HAP-1 (cell line): ENCODE measurements around the gene GALM.
"Not testable (repeated sequence)": the region's sequence is repeated elsewhere in the genome, so short reads cannot be mapped to it uniquely, and the experiment has no call there.

Experiments
- DNase-seq, 2 experiments: peaks; one replicate each; pipeline ENCODE4 v3.0.0-alpha.2; 2016 to 2020; ENCODE audit warnings: low spot score in 2 of 2
- H3K27me3 ChIP-seq: fragments of 250-450 bp; sonication (Bioruptor Pico); 2 replicates; pipeline ENCODE4 v1.5.1; 2020; ENCODE audit warnings: low read depth, mild to moderate bottlenecking, moderate library complexity
- H3K36me3 ChIP-seq: fragments of 250-450 bp; sonication (Bioruptor Pico); replicated peaks from 2 replicates; pipeline ENCODE4 v1.5.1; 2020; ENCODE audit warnings: mild to moderate bottlenecking
- H3K4me1 ChIP-seq: fragments of 250-450 bp; sonication (Bioruptor Pico); 2 replicates; pipeline ENCODE4 v1.5.1; 2020; ENCODE audit warnings: mild to moderate bottlenecking
- H3K4me3 ChIP-seq: fragments of 250-450 bp; sonication (Bioruptor Pico); 2 replicates; pipeline ENCODE4 v1.5.1; 2020; ENCODE audit warnings: mild to moderate bottlenecking, moderate library complexity
- H3K9me3 ChIP-seq: fragments of 250-450 bp; sonication (Bioruptor Pico); 2 replicates; pipeline ENCODE4 v1.5.1; 2020; ENCODE audit warnings: mild to moderate bottlenecking, moderate library complexity
- in situ Hi-C: fragments of 300-500 bp; cut with MboI; formaldehyde crosslinking; loops from 3 replicates; pipeline ENCODE4 v1.14.3; 2020; ENCODE audit warnings: low sequenced_read_pairs, inconsistent platforms, mixed read lengths

The GALM gene

GRCh38 chr2:38676681-38677080 is 10.8 kb downstream of the GALM start:
- Histone ChIP-seq H3K4me3 (no peak overlapping the region), H3K27me3 (no peaks in the 10 kb centered on the region), H3K4me1 (no peaks in the 10 kb centered on the region), H3K9me3 (no peaks in the 10 kb centered on the region), H3K36me3 (peaks cover 3% of the 10 kb centered on the region; the same call in 1 of the 2 replicates)
- no peak for DNase-seq
- in situ Hi-C loops: no loop called here

- H3K9me3 ChIP-seq, H3K4me1 ChIP-seq, H3K4me3 ChIP-seq, in situ Hi-C loops, H3K36me3 ChIP-seq, H3K27me3 ChIP-seq, DNase-seq: not testable (repeated sequence)
These were observed 15.0 kb downstream of the GALM start for GRCh38 chr2:38680868-38681267.

GRCh38 chr2:38682008-38682575 is 16.2 kb downstream of the GALM start:
- Histone ChIP-seq H3K36me3 (no peaks in the 10 kb centered on the region; the same call in 1 of the 2 replicates), H3K9me3 (no peaks in the 10 kb centered on the region), H3K4me3 (no peak overlapping the region), H3K27me3 (no peaks in the 10 kb centered on the region), H3K4me1 (no peaks in the 10 kb centered on the region)
- DNase-seq: no peak
- in situ Hi-C loops: no loop called here

GRCh38 chr2:38682620-38683019 is 16.7 kb downstream of the GALM start:
- H3K9me3 ChIP-seq, H3K4me3 ChIP-seq, H3K36me3 ChIP-seq, H3K4me1 ChIP-seq, DNase-seq, in situ Hi-C loops, H3K27me3 ChIP-seq: not testable (repeated sequence)

- in situ Hi-C loops: no loop called here
These were observed 17.9 kb downstream of the GALM start for GRCh38 chr2:38683766-38684165.

GRCh38 chr2:38685116-38685735 is 19.3 kb downstream of the GALM start:
- Histone ChIP-seq H3K4me1 (no peaks in the 10 kb centered on the region), H3K9me3 (no peaks in the 10 kb centered on the region), H3K4me3 (no peak overlapping the region), H3K36me3 (no peaks in the 10 kb centered on the region), H3K27me3 (no peaks in the 10 kb centered on the region)
- DNase-seq: no peak
- in situ Hi-C loops: no loop called here

More at GRCh38 chr2:38683766-38684165, 17.9 kb downstream of the GALM start:
- Histone ChIP-seq H3K36me3 (no peaks in the 10 kb centered on the region; the same call in 1 of the 2 replicates), H3K4me1 (no peaks in the 10 kb centered on the region), H3K9me3 (no peaks in the 10 kb centered on the region), H3K4me3 (no peak overlapping the region), H3K27me3 (no peaks in the 10 kb centered on the region)
- no peak for DNase-seq

- Histone ChIP-seq H3K4me3 (no peak overlapping the region), H3K4me1 (no peaks in the 10 kb centered on the region), H3K9me3 (no peaks in the 10 kb centered on the region), H3K36me3 (no peaks in the 10 kb centered on the region), H3K27me3 (no peaks in the 10 kb centered on the region)
- DNase-seq: no peak
- in situ Hi-C loops: no loop called here
These were observed 24.8 kb downstream of the GALM start for GRCh38 chr2:38690499-38691420.

- no peak for DNase-seq
- H3K4me1 ChIP-seq: no peaks in the 10 kb centered on the region
- no peaks in the 10 kb centered on the region for H3K36me3 ChIP-seq
- H3K27me3 ChIP-seq: no peaks in the 10 kb centered on the region
- in situ Hi-C loops: no loop called here
- no peak overlapping the region for H3K4me3 ChIP-seq
- H3K9me3 ChIP-seq: no peaks in the 10 kb centered on the region
These were observed 26.1 kb downstream of the GALM start for GRCh38 chr2:38691994-38692393.

GRCh38 chr2:38692636-38693318 is 26.9 kb downstream of the GALM start:
- DNase-seq: no peak
- no peaks in the 10 kb centered on the region for H3K4me1 ChIP-seq
- in situ Hi-C loops: no loop called here
- H3K4me3 ChIP-seq: no peak overlapping the region
- H3K27me3 ChIP-seq: no peaks in the 10 kb centered on the region
- no peaks in the 10 kb centered on the region for H3K9me3 ChIP-seq
- H3K36me3 ChIP-seq: no peaks in the 10 kb centered on the region

GRCh38 chr2:38697116-38697840 is 31.4 kb downstream of the GALM start:
- no peak for DNase-seq
- Histone ChIP-seq H3K27me3 (no peaks in the 10 kb centered on the region), H3K36me3 (no peaks in the 10 kb centered on the region)

GRCh38 chr2:38698467-38699003 is 32.6 kb downstream of the GALM start:
- in situ Hi-C loops: no loop called here
- DNase-seq: no peak
- no peaks in the 10 kb centered on the region for H3K9me3 ChIP-seq

More at GRCh38 chr2:38697116-38697840, 31.4 kb downstream of the GALM start:
- in situ Hi-C loops: no loop called here
- Histone ChIP-seq H3K4me1 (no peaks in the 10 kb centered on the region), H3K4me3 (no peak overlapping the region), H3K9me3 (no peaks in the 10 kb centered on the region)

GRCh38 chr2:38700113-38700785 is 34.3 kb downstream of the GALM start:
- no peaks in the 10 kb centered on the region for H3K4me1 ChIP-seq
- no peaks in the 10 kb centered on the region for H3K36me3 ChIP-seq
- H3K9me3 ChIP-seq: no peaks in the 10 kb centered on the region
- H3K4me3 ChIP-seq: no peak overlapping the region
- in situ Hi-C loops: no loop called here
- DNase-seq: no peak
- H3K27me3 ChIP-seq: no peaks in the 10 kb centered on the region

More at GRCh38 chr2:38698467-38699003, 32.6 kb downstream of the GALM start:
- no peaks in the 10 kb centered on the region for H3K4me1 ChIP-seq
- no peaks in the 10 kb centered on the region for H3K36me3 ChIP-seq
- H3K27me3 ChIP-seq: no peaks in the 10 kb centered on the region
- no peak overlapping the region for H3K4me3 ChIP-seq
